ENCODE data around the gene OTUD4. TPM values are rescaled to one million over a fixed set of nuclear protein-coding genes. Genes with fewer than 3 reads are reported as not detected.

Gene OTUD4
- total RNA-seq, 4 donors from 2014 or later, result 27.3 to 53.1 (median 39.1) TPM

DNA sequence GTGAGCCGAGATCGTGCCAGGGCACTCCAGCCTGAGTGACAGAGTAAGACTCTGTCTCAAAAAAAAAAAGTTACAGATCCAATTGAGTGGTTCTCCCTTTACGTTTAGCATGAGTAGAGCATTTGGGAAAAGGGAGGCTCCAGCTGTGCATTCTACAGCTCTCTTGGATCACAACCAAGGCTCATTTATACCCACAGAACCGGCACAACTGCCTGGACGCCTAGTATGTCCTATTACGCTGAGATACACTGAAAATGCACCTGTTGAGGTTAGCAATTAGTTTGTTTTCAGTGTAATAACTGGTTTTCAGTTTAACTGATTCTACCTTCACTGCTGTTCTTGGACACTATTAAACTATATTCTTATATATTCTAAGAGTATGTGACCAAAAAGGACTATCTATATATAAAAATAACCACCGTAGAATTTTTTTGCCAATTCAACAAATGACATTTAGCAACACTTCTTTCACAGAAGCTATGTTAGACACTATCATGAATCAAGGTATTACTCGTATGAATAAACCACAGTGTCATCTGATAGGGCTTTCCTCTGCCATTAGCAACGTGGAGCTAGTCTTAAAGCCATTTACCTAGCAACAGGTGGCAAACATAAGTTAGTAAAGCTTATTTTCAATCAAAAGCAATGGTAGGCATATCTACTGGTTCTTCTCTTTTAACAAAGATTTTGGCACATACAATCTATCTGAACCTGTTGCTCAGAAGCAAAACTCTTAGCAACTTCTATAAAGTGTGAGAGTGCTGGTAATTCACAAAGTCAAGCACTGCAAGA lies 3.6 kb downstream of the OTUD4 start:
- peaks cover 6 to 64% (median 13%) of the 10 kb centered on the region in 3 donors for H3K4me1 ChIP-seq
- H3K9me3 ChIP-seq, result no peaks in the 10 kb centered on the region
- H3K27ac ChIP-seq, result peak overlapping the region; percentile 91 to 98 (median 94)
- WGBS, 2 donors (ENCODE audit: low coverage in 1 of 2), result 46 to 48% methylated on average over 7 of the region's 9 CpGs
- peaks cover 0 to 16% of the 10 kb centered on the region in 2 donors for H3K36me3 ChIP-seq
- ATAC-seq, result no peak
- TF ChIP-seq POLR2A (IDR thresholded peaks at IDR 0.05) (no peak), EP300 (IDR thresholded peaks at IDR 0.05) (no peak), POLR2AphosphoS5 (IDR thresholded peaks at IDR 0.05) (no peak)
- TF ChIP-seq, protein P1, sequence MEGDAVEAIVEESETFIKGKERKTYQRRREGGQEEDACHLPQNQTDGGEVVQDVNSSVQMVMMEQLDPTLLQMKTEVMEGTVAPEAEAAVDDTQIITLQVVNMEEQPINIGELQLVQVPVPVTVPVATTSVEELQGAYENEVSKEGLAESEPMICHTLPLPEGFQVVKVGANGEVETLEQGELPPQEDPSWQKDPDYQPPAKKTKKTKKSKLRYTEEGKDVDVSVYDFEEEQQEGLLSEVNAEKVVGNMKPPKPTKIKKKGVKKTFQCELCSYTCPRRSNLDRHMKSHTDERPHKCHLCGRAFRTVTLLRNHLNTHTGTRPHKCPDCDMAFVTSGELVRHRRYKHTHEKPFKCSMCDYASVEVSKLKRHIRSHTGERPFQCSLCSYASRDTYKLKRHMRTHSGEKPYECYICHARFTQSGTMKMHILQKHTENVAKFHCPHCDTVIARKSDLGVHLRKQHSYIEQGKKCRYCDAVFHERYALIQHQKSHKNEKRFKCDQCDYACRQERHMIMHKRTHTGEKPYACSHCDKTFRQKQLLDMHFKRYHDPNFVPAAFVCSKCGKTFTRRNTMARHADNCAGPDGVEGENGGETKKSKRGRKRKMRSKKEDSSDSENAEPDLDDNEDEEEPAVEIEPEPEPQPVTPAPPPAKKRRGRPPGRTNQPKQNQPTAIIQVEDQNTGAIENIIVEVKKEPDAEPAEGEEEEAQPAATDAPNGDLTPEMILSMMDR (IDR thresholded peaks at IDR 0.05), result no peak
- no peaks in the 10 kb centered on the region for H3K27me3 ChIP-seq
- peak overlapping the region in 1 of 2 donors; percentile 76 for H3K4me3 ChIP-seq

DNA sequence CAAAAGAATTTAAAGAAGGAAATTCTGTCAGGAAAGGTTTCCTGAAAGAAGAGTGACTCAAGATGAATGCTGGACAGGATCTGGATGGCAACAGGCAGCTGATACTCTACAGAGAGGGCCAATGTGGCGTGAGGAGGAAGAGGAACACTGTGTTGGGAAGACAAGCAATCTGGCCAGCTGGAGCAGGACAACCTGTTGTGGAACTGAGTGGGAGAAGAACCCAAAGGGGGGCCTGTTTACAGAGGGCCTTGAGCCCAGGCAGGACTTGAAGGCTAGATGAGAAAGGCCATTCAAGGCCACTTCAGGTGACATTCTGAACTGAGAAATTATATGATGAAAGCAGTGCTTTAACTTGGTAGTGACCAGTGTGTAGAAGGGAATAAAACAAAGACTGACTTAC lies 8.5 kb downstream of the OTUD4 start:
- no peak for ATAC-seq
- Histone ChIP-seq H3K9me3 (no peaks in the 10 kb centered on the region), H3K27ac (no peak overlapping the region), H3K4me3 (no peak overlapping the region), H3K36me3 (peaks cover 0 to 54% of the 10 kb centered on the region in 2 donors), H3K27me3 (no peaks in the 10 kb centered on the region), H3K4me1 (peaks cover 3 to 47% (median 6%) of the 10 kb centered on the region in 3 donors)
- 100% methylated on average over 1 of the region's 1 CpG; no CpG with 5 or more reads in 1 of the 2 donors for WGBS, 2 donors (ENCODE audit: low coverage in 1 of 2)
- TF ChIP-seq POLR2AphosphoS5 (IDR thresholded peaks at IDR 0.05) (no peak), EP300 (IDR thresholded peaks at IDR 0.05) (no peak)
- TF ChIP-seq, protein P1 (IDR thresholded peaks at IDR 0.05), result no peak

DNA sequence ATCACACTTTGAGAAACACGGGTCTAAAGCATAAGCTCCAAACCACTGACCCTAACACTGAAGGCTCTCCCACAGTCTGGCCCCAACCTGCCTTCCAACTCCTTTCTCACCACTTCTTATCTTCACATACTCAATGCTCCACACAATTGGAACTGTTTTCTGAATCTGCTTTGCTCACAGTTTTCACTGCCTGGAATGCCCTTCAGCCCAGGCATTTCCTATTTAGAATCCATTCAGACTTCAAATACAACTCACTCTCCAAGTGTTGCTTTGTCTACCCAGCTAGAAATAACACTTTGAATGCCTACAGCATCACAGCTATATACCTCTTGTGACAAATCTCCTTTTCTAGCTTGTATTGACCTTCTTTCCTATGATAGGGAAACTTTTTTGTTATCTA lies 10.2 kb downstream of the OTUD4 start:
- ATAC-seq, result no peak
- H3K4me1 ChIP-seq, result peaks cover 0 to 30% (median 0%) of the 10 kb centered on the region in 3 donors
- TF ChIP-seq, protein P1 (IDR thresholded peaks at IDR 0.05), result no peak
- TF ChIP-seq POLR2A (IDR thresholded peaks at IDR 0.05) (no peak), POLR2AphosphoS5 (IDR thresholded peaks at IDR 0.05) (no peak), EP300 (IDR thresholded peaks at IDR 0.05) (no peak)

DNA sequence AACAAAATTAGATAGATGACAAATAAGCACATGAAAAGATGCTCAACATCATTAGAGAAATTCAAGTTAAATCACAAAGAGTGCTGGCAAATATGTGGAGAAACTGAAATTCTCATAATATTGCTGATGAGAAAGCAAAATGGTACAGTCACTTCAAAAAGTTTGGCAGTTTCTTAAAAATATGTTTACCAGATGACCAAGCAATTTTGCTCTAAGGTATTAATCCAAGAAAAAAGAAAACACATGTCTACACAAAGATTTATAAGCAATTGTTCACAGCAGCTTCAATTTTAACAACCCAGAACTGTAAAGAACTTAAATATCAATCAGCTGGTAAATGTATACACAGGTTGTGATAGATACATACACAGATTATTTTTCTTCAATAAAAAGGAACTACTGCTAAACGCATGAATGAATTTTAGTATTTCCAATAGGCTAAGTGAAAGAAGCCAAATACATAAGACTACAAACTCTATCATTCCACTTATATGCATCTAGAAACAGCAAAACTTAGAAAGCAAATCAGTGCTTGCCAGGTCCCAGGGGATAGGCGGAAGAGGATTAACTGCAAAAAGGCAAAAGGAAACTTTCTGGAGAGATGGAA lies 11.7 kb downstream of the OTUD4 start:
- 63 to 83% methylated on average over 2 of the region's 2 CpGs for WGBS, 2 donors (ENCODE audit: low coverage in 1 of 2)
- no peak for ATAC-seq
- Histone ChIP-seq H3K27ac (no peak overlapping the region), H3K4me1 (peaks cover 0 to 22% (median 0%) of the 10 kb centered on the region in 3 donors), H3K36me3 (peaks cover 0 to 69% of the 10 kb centered on the region in 2 donors), H3K4me3 (no peak overlapping the region), H3K9me3 (no peaks in the 10 kb centered on the region), H3K27me3 (no peaks in the 10 kb centered on the region)
- TF ChIP-seq POLR2AphosphoS5 (IDR thresholded peaks at IDR 0.05) (no peak), EP300 (IDR thresholded peaks at IDR 0.05) (no peak), POLR2A (IDR thresholded peaks at IDR 0.05) (no peak)
- TF ChIP-seq, protein P1 (IDR thresholded peaks at IDR 0.05), result no peak

More for the DNA sequence above, 10.2 kb downstream of the OTUD4 start:
- 73 to 100% methylated on average over 1 of the region's 1 CpG for WGBS, 2 donors (ENCODE audit: low coverage in 1 of 2)
- Histone ChIP-seq H3K9me3 (no peaks in the 10 kb centered on the region), H3K27me3 (no peaks in the 10 kb centered on the region), H3K4me3 (no peak overlapping the region), H3K36me3 (peaks cover 0 to 64% of the 10 kb centered on the region in 2 donors), H3K27ac (no peak overlapping the region)
